ENCODE data around the gene LIMCH1. TPM values are rescaled to one million over a fixed set of nuclear protein-coding genes. Genes with fewer than 3 reads are reported as not detected.
A peak's percentile ranks its signal among the peaks of the same experiment; 100 is the strongest.

LIMCH1 gene
- total and polyA plus RNA-seq, 2 donors from 2014 or later: 19.9 to 83.9 TPM

- FAIRE-seq: no peak
- peak; percentile 89 for TF ChIP-seq CTCF (IDR thresholded peaks at IDR 0.05; ENCODE audit: borderline replicate concordance, extremely low read depth, insufficient read depth)
- Histone ChIP-seq H3K9me3 (ENCODE audit: control insufficient read depth in 2 of 3, insufficient read depth in 1 of 3, low read length in 3 of 3) (no peaks in the 10 kb centered on the region), H3K4me1 (ENCODE audit: control insufficient read depth in 2 of 3, insufficient read depth in 2 of 3, low read depth in 1 of 3, low read length in 3 of 3) (peaks cover 0 to 8% (median 4%) of the 10 kb centered on the region in 3 donors), H3K9ac (ENCODE audit: low read length in 3 of 3) (no peak overlapping the region), H3K27ac (ENCODE audit: low read depth in 2 of 2, low read length in 2 of 2) (no peak overlapping the region), H3K4me3 (ENCODE audit: low read length in 3 of 3) (peak overlapping the region in 1 of 3 donors; percentile 41), H3K27me3 (ENCODE audit: control insufficient read depth, insufficient read depth, low read length) (peaks cover 3% of the 10 kb centered on the region), H3K36me3 (ENCODE audit: control insufficient read depth in 2 of 3, insufficient read depth in 3 of 3, low read length in 3 of 3) (peaks cover 0 to 8% (median 0%) of the 10 kb centered on the region in 3 donors)
- intact Hi-C loops (cut with DNase I): no loop called here
- peak; percentile 86 to 91 (median 88) for DNase-seq
These were observed 106.4 kb downstream of the LIMCH1 start for GRCh38 chr4:41644288-41644914.

- TF ChIP-seq CTCF (IDR thresholded peaks at IDR 0.05; ENCODE audit: borderline replicate concordance, extremely low read depth, insufficient read depth): no peak
- Histone ChIP-seq H3K27me3 (ENCODE audit: control insufficient read depth, insufficient read depth, low read length) (peaks cover 3% of the 10 kb centered on the region), H3K9me3 (ENCODE audit: control insufficient read depth in 2 of 3, insufficient read depth in 1 of 3, low read length in 3 of 3) (no peaks in the 10 kb centered on the region), H3K27ac (ENCODE audit: low read depth in 2 of 2, low read length in 2 of 2) (no peak overlapping the region), H3K4me1 (ENCODE audit: control insufficient read depth in 2 of 3, insufficient read depth in 2 of 3, low read depth in 1 of 3, low read length in 3 of 3) (peaks cover 0 to 4% (median 4%) of the 10 kb centered on the region in 3 donors), H3K36me3 (ENCODE audit: control insufficient read depth in 2 of 3, insufficient read depth in 3 of 3, low read length in 3 of 3) (peaks cover 0 to 8% (median 0%) of the 10 kb centered on the region in 3 donors), H3K4me3 (ENCODE audit: low read length in 3 of 3) (no peak overlapping the region), H3K9ac (ENCODE audit: low read length in 3 of 3) (no peak overlapping the region)
- DNase-seq: no peak
- intact Hi-C loops (cut with DNase I): no loop called here
- no peak for FAIRE-seq
These were observed 106.9 kb downstream of the LIMCH1 start for GRCh38 chr4:41644915-41645295.

- DNase-seq: no peak
These were observed 107.9 kb downstream of the LIMCH1 start for GRCh38 chr4:41645728-41646390.

More at GRCh38 chr4:41645728-41646390, 107.9 kb downstream of the LIMCH1 start:
- H3K4me3 ChIP-seq (ENCODE audit: low read length in 3 of 3): no peak overlapping the region
- no peaks in the 10 kb centered on the region for H3K9me3 ChIP-seq (ENCODE audit: control insufficient read depth in 2 of 3, insufficient read depth in 1 of 3, low read length in 3 of 3)
- H3K36me3 ChIP-seq (ENCODE audit: control insufficient read depth in 2 of 3, insufficient read depth in 3 of 3, low read length in 3 of 3): peaks cover 0 to 8% (median 7%) of the 10 kb centered on the region in 3 donors
- H3K4me1 ChIP-seq (ENCODE audit: control insufficient read depth in 2 of 3, insufficient read depth in 2 of 3, low read depth in 1 of 3, low read length in 3 of 3): peaks cover 0 to 4% (median 0%) of the 10 kb centered on the region in 3 donors
- no peak overlapping the region for H3K27ac ChIP-seq (ENCODE audit: low read depth in 2 of 2, low read length in 2 of 2)
- TF ChIP-seq CTCF (IDR thresholded peaks at IDR 0.05; ENCODE audit: borderline replicate concordance, extremely low read depth, insufficient read depth): no peak
- peaks cover 3% of the 10 kb centered on the region for H3K27me3 ChIP-seq (ENCODE audit: control insufficient read depth, insufficient read depth, low read length)
- intact Hi-C loops (cut with DNase I): no loop called here
- no peak for FAIRE-seq
- no peak overlapping the region for H3K9ac ChIP-seq (ENCODE audit: low read length in 3 of 3)
